A549 (cell line): ENCODE measurements around the gene TBC1D4. TPM values are rescaled to one million over a fixed set of nuclear protein-coding genes. Genes with fewer than 3 reads are reported as not detected.

Experiments
- ATAC-seq, 2 experiments: fragments of 200-7000 bp in 1 of 2; fragments of >200 bp in 1 of 2; cut with Nextera tagmentation in 1 of 2; cut with Tn5 transposase in 1 of 2; 3 replicates each; pipeline versions ENCODE4 v1.8.0 to v1.9.1; 2018 to 2020; ENCODE audit warnings: mild to moderate bottlenecking in 1 of 2, moderate library complexity in 1 of 2
- CTCF ChIA-PET: fragments of 300-600 bp; sonication (Branson Sonifier 250); formaldehyde crosslinking; extraction: SDS; loops from one replicate; lab custom pipeline; 2021; ENCODE audit warnings: antibody characterized with exemption, inconsistent platforms; lab: Yijun Ruan, JAX
- POLR2A ChIA-PET: fragments of 350-600 bp; formaldehyde crosslinking; extraction: SDS; loops from one replicate; lab custom pipeline; 2021; ENCODE audit warnings: antibody characterized with exemption, inconsistent platforms; lab: Yijun Ruan, JAX
- DNase-seq, 2 experiments: peaks; one replicate each; pipeline versions ENCODE4 v3.0.0 to v3.0.0-alpha.2; 2011 to 2016; ENCODE audit warnings: low read depth in 1 of 2, low spot score in 1 of 2
- FAIRE-seq: peaks from 2 replicates; lab custom pipeline; 2011; peaks lifted over from hg19 to GRCh38; lab: Jason Lieb, UNC
- H3K27ac ChIP-seq, 2 experiments: fragments of >200 bp; sonication (Bioruptor Twin); formaldehyde crosslinking; 3 replicates each; pipeline ENCODE4 v1.5.1; 2016 to 2017
- H3K4me1 ChIP-seq: fragments of >200 bp; sonication (Bioruptor Twin); formaldehyde crosslinking; 3 replicates; pipeline ENCODE4 v1.6.1; 2016
- H3K4me2 ChIP-seq: fragments of >200 bp; sonication (Bioruptor Twin); formaldehyde crosslinking; 3 replicates; pipeline ENCODE4 v1.6.1; 2016
- H3K4me3 ChIP-seq: fragments of >200 bp; sonication (Bioruptor Twin); formaldehyde crosslinking; 3 replicates; pipeline ENCODE4 v1.5.1; 2016
- H3K9me3 ChIP-seq: fragments of >200 bp; sonication (Bioruptor Twin); formaldehyde crosslinking; 3 replicates; pipeline ENCODE4 v1.6.1; 2016
- BHLHE40 ChIP-seq: IDR thresholded peaks from 2 replicates; pipeline ENCODE4 v1.6.1; 2012; ENCODE audit warnings: low read depth, low read length, inconsistent platforms
- CHD2 ChIP-seq: fragments of 150-350 bp; IDR thresholded peaks from 2 replicates; pipeline ENCODE4 v1.6.1; 2014; ENCODE audit warnings: low read length; ENCODE audit not compliant: partially characterized antibody
- EHMT2 ChIP-seq: fragments of 200-600 bp; sonication (generic); IDR thresholded peaks from 2 replicates; pipeline ENCODE4 v1.6.1; 2016; ENCODE audit warnings: antibody characterized with exemption, low read depth, mild to moderate bottlenecking, moderate library complexity
- EP300 ChIP-seq, 2 experiments: fragments of >200 bp; sonication (Bioruptor Twin); formaldehyde crosslinking; IDR thresholded peaks; 2 replicates in 1 of 2; 3 replicates in 1 of 2; pipeline ENCODE4 v1.6.1; 2016 to 2017
- GATA3 ChIP-seq: IDR thresholded peaks from 2 replicates; pipeline ENCODE4 v1.6.1; 2012; ENCODE audit warnings: borderline replicate concordance
- JUN ChIP-seq, 2 experiments: fragments of >200 bp; sonication (Bioruptor Twin); formaldehyde crosslinking; IDR thresholded peaks; 2 replicates in 1 of 2; 3 replicates in 1 of 2; pipeline ENCODE4 v1.6.1; 2016 to 2017
- JUNB ChIP-seq: fragments of >200 bp; sonication (Bioruptor Twin); formaldehyde crosslinking; IDR thresholded peaks from 2 replicates; pipeline ENCODE4 v1.6.1; 2016
- KDM1A ChIP-seq: fragments of 200-600 bp; sonication (generic); IDR thresholded peaks from 2 replicates; pipeline ENCODE4 v1.6.1; 2016; ENCODE audit warnings: low read depth, mild to moderate bottlenecking
- MAFK ChIP-seq: fragments of 450-650 bp; IDR thresholded peaks from 2 replicates; pipeline ENCODE4 v1.6.1; 2014; ENCODE audit not compliant: partially characterized antibody
- MAZ ChIP-seq: fragments of 150-350 bp; IDR thresholded peaks from 2 replicates; pipeline ENCODE4 v1.6.1; 2014; ENCODE audit warnings: antibody characterized with exemption, low read depth, low read length, borderline replicate concordance
- NR3C1 ChIP-seq: fragments of >200 bp; sonication (Bioruptor Twin); formaldehyde crosslinking; IDR thresholded peaks from 3 replicates; pipeline ENCODE4 v1.6.1; 2017
- PHF8 ChIP-seq: fragments of 200-600 bp; sonication (generic); IDR thresholded peaks from 2 replicates; pipeline ENCODE4 v1.6.1; 2016; ENCODE audit warnings: low read depth, mild to moderate bottlenecking, antibody characterized with exemption, moderate library complexity, borderline replicate concordance
- RAD21 ChIP-seq, 2 experiments: fragments of >200 bp in 1 of 2; sonication (Bioruptor Twin) in 1 of 2; formaldehyde crosslinking in 1 of 2; IDR thresholded peaks in 1 of 2; conservative IDR thresholded peaks in 1 of 2; 2 replicates in 1 of 2; 3 replicates in 1 of 2; pipeline ENCODE4 v1.6.1; 2012 to 2018; ENCODE audit warnings: inconsistent platforms in 1 of 2
- RCOR1 ChIP-seq: fragments of 150-350 bp; IDR thresholded peaks from 2 replicates; pipeline ENCODE4 v1.6.1; 2014; ENCODE audit warnings: antibody characterized with exemption, low read length, low read depth
- RNF2 ChIP-seq: fragments of 200-600 bp; sonication (generic); IDR thresholded peaks from 2 replicates; pipeline ENCODE4 v1.6.1; 2016; ENCODE audit warnings: low read depth, mild to moderate bottlenecking, antibody characterized with exemption, moderate library complexity, borderline replicate concordance
- SMC3 ChIP-seq: fragments of >200 bp; sonication (Bioruptor Twin); formaldehyde crosslinking; IDR thresholded peaks from 3 replicates; pipeline ENCODE4 v1.6.1; 2018; ENCODE audit warnings: inconsistent platforms
- SREBF2 ChIP-seq: fragments of 450-650 bp; IDR thresholded peaks from 2 replicates; pipeline ENCODE4 v1.6.1; 2014; ENCODE audit warnings: mild to moderate bottlenecking, moderate library complexity
- TFCP2L1 ChIP-seq: fragments of 250-450 bp; sonication (Bioruptor Pico); IDR thresholded peaks from 2 replicates; pipeline ENCODE4 v1.5.0; 2021; ENCODE audit warnings: mild to moderate bottlenecking
- WGBS: methylation state at CpG from one replicate; pipeline ENCODE4 v1.1.6; 2017; ENCODE audit errors: missing lambda C conversion rate; 5-methylcytosine and 5-hydroxymethylcytosine counted together
- polyA plus RNA-seq, 4 experiments: library from polyadenylated mRNA; depleted of rRNA in 3 of 4; stranded (reverse); fragments of >200 nt; fragmentation: RNase III in 1 of 4; extraction: RNeasy Plus Mini Kit Qiagen cat#74134 plus additional on column Dnase treatment in 1 of 4; gene quantifications; 2 replicates in 3 of 4; 3 replicates in 1 of 4; pipeline ENCODE4 v1.2.3, GENCODE V29; 2011 to 2017
- TF ChIP-seq, protein P1 (sequence below): fragments of 250-450 bp; sonication (Bioruptor Pico); IDR thresholded peaks from 2 replicates; pipeline ENCODE4 v1.5.0; 2020; ENCODE audit warnings: low read depth, mild to moderate bottlenecking, moderate library complexity
- TF ChIP-seq, protein P2 (sequence below): fragments of 250-450 bp; sonication (Bioruptor Pico); IDR thresholded peaks from 2 replicates; pipeline ENCODE4 v1.5.0; 2021; ENCODE audit warnings: mild to moderate bottlenecking, moderate library complexity, borderline replicate concordance
- TF ChIP-seq, protein P3 (sequence below): fragments of 150-350 bp; IDR thresholded peaks from 2 replicates; pipeline ENCODE4 v1.6.1; 2014; ENCODE audit warnings: low read depth, mild to moderate bottlenecking, low read length
- TF ChIP-seq, protein P4 (sequence below): IDR thresholded peaks from 2 replicates; pipeline ENCODE4 v1.6.1; 2012
- TF ChIP-seq, protein P5 (sequence below): fragments of 450-650 bp; IDR thresholded peaks from 2 replicates; pipeline ENCODE4 v1.6.1; 2014; ENCODE audit warnings: antibody characterized with exemption
- TF ChIP-seq, protein P6 (sequence below): fragments of >200 bp; sonication (Bioruptor Twin); formaldehyde crosslinking; IDR thresholded peaks from 2 replicates; pipeline ENCODE4 v1.6.1; 2016

The TBC1D4 gene
- polyA plus RNA-seq, 2 of the 4 experiments (the other 2 are of a cell fraction): 9.5 to 12.5 TPM

DNA sequence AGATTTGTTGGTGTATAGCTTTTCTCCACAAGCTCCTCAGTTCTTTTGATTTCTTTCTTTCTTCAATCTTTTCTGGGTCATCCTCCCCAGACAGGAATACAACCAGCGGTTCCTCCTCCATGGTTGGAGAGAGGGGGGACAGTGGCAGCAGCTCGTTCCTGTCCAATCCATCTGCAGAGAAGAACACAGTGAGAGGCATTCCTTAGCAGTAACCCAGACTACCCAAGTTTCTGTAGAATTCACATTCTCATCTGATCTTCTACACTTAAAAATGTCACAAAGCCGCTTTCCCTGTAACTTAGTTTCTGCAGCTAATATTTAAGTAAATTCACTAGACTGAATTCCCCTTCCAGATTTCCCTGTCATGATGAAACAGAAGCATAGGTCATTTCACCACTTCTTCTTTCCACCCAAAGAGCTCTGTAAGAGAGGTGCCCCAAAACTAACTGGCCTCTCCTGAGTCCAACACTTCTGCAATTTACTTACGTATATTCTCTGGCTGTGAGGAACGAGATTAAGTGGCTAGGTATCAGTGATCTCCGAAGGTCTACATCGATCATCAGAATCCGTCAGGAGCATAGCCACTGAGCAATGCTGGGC, 171.9 kb downstream of the TBC1D4 start:
- 92% methylated on average over 8 of the region's 8 CpGs for WGBS
- ATAC-seq (no peak), FAIRE-seq (no peak)

DNA sequence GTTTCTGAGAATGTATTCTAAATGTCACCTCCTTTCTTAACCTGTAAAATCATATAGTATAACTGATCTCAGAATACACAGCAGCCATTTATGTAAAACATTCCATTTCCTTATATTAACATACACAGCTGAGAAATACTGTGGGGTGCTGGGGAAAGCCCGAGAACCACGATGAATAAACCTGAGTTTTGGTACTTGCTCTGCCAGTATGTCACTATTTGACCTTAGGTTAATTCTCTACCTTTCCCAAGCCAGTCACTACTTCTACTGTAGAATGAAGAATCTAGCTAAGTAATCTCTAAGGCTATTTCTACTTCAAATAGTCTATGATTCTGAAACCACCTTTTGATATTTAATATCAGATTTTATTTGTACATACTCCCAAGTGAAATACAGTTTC, 173.7 kb downstream of the TBC1D4 start:
- WGBS: 97% methylated on average over 2 of the region's 2 CpGs
- H3K4me2 ChIP-seq: no peak overlapping the region
- no peak overlapping the region for H3K4me3 ChIP-seq
- no peak for TF ChIP-seq TFCP2L1 (CRISPR knock-in tag)
- no peak for TF ChIP-seq EHMT2
- TF ChIP-seq RCOR1: no peak
- TF ChIP-seq KDM1A: no peak
- TF ChIP-seq, protein P1, sequence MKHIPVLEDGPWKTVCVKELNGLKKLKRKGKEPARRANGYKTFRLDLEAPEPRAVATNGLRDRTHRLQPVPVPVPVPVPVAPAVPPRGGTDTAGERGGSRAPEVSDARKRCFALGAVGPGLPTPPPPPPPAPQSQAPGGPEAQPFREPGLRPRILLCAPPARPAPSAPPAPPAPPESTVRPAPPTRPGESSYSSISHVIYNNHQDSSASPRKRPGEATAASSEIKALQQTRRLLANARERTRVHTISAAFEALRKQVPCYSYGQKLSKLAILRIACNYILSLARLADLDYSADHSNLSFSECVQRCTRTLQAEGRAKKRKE: no peak
- TF ChIP-seq, protein P2, sequence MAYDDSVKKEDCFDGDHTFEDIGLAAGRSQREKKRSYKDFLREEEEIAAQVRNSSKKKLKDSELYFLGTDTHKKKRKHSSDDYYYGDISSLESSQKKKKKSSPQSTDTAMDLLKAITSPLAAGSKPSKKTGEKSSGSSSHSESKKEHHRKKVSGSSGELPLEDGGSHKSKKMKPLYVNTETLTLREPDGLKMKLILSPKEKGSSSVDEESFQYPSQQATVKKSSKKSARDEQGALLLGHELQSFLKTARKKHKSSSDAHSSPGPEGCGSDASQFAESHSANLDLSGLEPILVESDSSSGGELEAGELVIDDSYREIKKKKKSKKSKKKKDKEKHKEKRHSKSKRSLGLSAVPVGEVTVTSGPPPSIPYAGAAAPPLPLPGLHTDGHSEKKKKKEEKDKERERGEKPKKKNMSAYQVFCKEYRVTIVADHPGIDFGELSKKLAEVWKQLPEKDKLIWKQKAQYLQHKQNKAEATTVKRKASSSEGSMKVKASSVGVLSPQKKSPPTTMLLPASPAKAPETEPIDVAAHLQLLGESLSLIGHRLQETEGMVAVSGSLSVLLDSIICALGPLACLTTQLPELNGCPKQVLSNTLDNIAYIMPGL (CRISPR knock-in tag): no peak
- TF ChIP-seq MAZ: no peak
- TF ChIP-seq MAFK: no peak
- TF ChIP-seq EP300 (IDR thresholded peaks at IDR 0.05): no peak
- no peak for TF ChIP-seq SREBF2
- TF ChIP-seq CHD2: no peak
- TF ChIP-seq, protein P3, sequence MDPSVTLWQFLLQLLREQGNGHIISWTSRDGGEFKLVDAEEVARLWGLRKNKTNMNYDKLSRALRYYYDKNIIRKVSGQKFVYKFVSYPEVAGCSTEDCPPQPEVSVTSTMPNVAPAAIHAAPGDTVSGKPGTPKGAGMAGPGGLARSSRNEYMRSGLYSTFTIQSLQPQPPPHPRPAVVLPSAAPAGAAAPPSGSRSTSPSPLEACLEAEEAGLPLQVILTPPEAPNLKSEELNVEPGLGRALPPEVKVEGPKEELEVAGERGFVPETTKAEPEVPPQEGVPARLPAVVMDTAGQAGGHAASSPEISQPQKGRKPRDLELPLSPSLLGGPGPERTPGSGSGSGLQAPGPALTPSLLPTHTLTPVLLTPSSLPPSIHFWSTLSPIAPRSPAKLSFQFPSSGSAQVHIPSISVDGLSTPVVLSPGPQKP: no peak
- no peak for TF ChIP-seq JUN (IDR thresholded peaks at IDR 0.05)
- no peak for TF ChIP-seq RAD21 (conservative IDR thresholded peaks at IDR 0.05 in 1 of 2, IDR thresholded peaks at IDR 0.05 in 1 of 2)
- no peak for TF ChIP-seq PHF8
- ATAC-seq: no peak
- POLR2A ChIA-PET: no interaction called here
- no peak for FAIRE-seq
- CTCF ChIA-PET: interaction anchor here (1.2 kb wide), 1 partner anchor 49 kb away, joined by 3 read pairs; no protein-coding TSS in a partner anchor
- H3K4me1 ChIP-seq: no peaks in the 10 kb centered on the region
- H3K27ac ChIP-seq: no peak overlapping the region
- DNase-seq: no peak
- H3K9me3 ChIP-seq: no peaks in the 10 kb centered on the region

More for the DNA sequence above, 171.9 kb downstream of the TBC1D4 start:
- CTCF ChIA-PET: no interaction called here
- no peaks in the 10 kb centered on the region for H3K9me3 ChIP-seq
- H3K4me1 ChIP-seq: no peaks in the 10 kb centered on the region
- TF ChIP-seq BHLHE40 (no peak), GATA3 (no peak), RNF2 (no peak), EP300 (IDR thresholded peaks at IDR 0.05) (no peak), RAD21 (conservative IDR thresholded peaks at IDR 0.05 in 1 of 2, IDR thresholded peaks at IDR 0.05 in 1 of 2) (no peak), NR3C1 (no peak), SMC3 (no peak), JUNB (no peak)
- TF ChIP-seq, protein P2 (CRISPR knock-in tag): no peak
- TF ChIP-seq, protein P4, sequence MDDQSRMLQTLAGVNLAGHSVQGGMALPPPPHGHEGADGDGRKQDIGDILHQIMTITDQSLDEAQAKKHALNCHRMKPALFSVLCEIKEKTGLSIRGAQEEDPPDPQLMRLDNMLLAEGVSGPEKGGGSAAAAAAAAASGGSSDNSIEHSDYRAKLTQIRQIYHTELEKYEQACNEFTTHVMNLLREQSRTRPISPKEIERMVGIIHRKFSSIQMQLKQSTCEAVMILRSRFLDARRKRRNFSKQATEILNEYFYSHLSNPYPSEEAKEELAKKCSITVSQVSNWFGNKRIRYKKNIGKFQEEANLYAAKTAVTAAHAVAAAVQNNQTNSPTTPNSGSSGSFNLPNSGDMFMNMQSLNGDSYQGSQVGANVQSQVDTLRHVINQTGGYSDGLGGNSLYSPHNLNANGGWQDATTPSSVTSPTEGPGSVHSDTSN: no peak
- TF ChIP-seq, protein P5, sequence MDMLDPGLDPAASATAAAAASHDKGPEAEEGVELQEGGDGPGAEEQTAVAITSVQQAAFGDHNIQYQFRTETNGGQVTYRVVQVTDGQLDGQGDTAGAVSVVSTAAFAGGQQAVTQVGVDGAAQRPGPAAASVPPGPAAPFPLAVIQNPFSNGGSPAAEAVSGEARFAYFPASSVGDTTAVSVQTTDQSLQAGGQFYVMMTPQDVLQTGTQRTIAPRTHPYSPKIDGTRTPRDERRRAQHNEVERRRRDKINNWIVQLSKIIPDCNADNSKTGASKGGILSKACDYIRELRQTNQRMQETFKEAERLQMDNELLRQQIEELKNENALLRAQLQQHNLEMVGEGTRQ: no peak
- TF ChIP-seq, protein P6, sequence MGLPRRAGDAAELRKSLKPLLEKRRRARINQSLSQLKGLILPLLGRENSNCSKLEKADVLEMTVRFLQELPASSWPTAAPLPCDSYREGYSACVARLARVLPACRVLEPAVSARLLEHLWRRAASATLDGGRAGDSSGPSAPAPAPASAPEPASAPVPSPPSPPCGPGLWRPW: no peak
- TF ChIP-seq, protein P3: no peak
- TF ChIP-seq, all 56 proteins: peak for 0
- POLR2A ChIA-PET: no interaction called here
- no peak overlapping the region for H3K4me3 ChIP-seq
- no peak for DNase-seq
- no peak overlapping the region for H3K4me2 ChIP-seq
- H3K27ac ChIP-seq: no peak overlapping the region
